T-helper 17 cell (primary cell): ENCODE data around the gene CLEC2B. TPM values are rescaled to one million over a fixed set of nuclear protein-coding genes. Genes with fewer than 3 reads are reported as not detected.

Experiments
- ATAC-seq: fragments of 150-1000 bp; cut with Tn5 transposase; 2 replicates; pipeline ENCODE4 v1.10.0; 2021; ENCODE audit warnings: mild to moderate bottlenecking, moderate library complexity
- DNase-seq, 3 donors: peaks; one replicate each; pipeline versions ENCODE4 v3.0.0 to v3.0.0-alpha.2; 2020 to 2021
- H3K9me3 ChIP-seq: one replicate; pipeline ENCODE4 v1.7.0; 2013; ENCODE audit warnings: low read length, mild to moderate bottlenecking; ENCODE audit not compliant: control insufficient read depth, poor library complexity, severe bottlenecking
- H3K27ac Mint-ChIP-seq: one replicate; pipeline ENCODE4 v1.8.0; 2022; ENCODE audit warnings: mild to moderate bottlenecking, moderate library complexity, mixed read lengths
- H3K27me3 Mint-ChIP-seq: one replicate; pipeline ENCODE4 v1.8.0; 2022; ENCODE audit warnings: mixed read lengths
- H3K36me3 Mint-ChIP-seq: one replicate; pipeline ENCODE4 v1.8.0; 2022; ENCODE audit warnings: low read depth, mixed read lengths
- H3K4me1 Mint-ChIP-seq: one replicate; pipeline ENCODE4 v1.8.0; 2022; ENCODE audit warnings: mild to moderate bottlenecking, mixed read lengths
- H3K4me3 Mint-ChIP-seq: one replicate; pipeline ENCODE4 v1.8.0; 2022; ENCODE audit warnings: mild to moderate bottlenecking, moderate library complexity, mixed read lengths
- total RNA-seq, 4 donors: library from RNA in 2 of 4; stranded (reverse) in 2 of 4; gene quantifications; one replicate each; pipeline ENCODE4 v1.2.3 and lab custom pipeline; 2022 to 2026

Gene CLEC2B
- total RNA-seq, 2 donors from 2014 or later: 59.9 to 116 TPM

- no peaks in the 10 kb centered on the region for H3K9me3 ChIP-seq
- ATAC-seq (peak; percentile 29), DNase-seq (no peak)
- Mint-ChIP-seq H3K36me3 (peaks cover 5% of the 10 kb centered on the region), H3K4me3 (peak overlapping the region; percentile 89), H3K27me3 (no peaks in the 10 kb centered on the region), H3K27ac (peak overlapping the region; percentile 100), H3K4me1 (peaks cover 38% of the 10 kb centered on the region)
Observed at GRCh38 chr12:9864913-9865675, 4.1 kb downstream of the CLEC2B start.

GRCh38 chr12:9858135-9858534 is 11.0 kb downstream of the CLEC2B start:
- Mint-ChIP-seq H3K4me3 (no peak overlapping the region), H3K27ac (no peak overlapping the region), H3K36me3 (peaks cover 21% of the 10 kb centered on the region), H3K4me1 (peaks cover 26% of the 10 kb centered on the region), H3K27me3 (no peaks in the 10 kb centered on the region)
- H3K9me3 ChIP-seq: no peaks in the 10 kb centered on the region
- DNase-seq (no peak), ATAC-seq (no peak)

GRCh38 chr12:9856894-9857293 is 12.3 kb downstream of the CLEC2B start:
- H3K4me3 Mint-ChIP-seq: no peak overlapping the region
- peaks cover 25% of the 10 kb centered on the region for H3K36me3 Mint-ChIP-seq
- H3K4me1 Mint-ChIP-seq: peaks cover 21% of the 10 kb centered on the region
- no peak for ATAC-seq
- H3K27ac Mint-ChIP-seq: no peak overlapping the region
- no peaks in the 10 kb centered on the region for H3K9me3 ChIP-seq
- no peaks in the 10 kb centered on the region for H3K27me3 Mint-ChIP-seq
- DNase-seq: no peak

GRCh38 chr12:9856151-9856550 is 13.0 kb downstream of the CLEC2B start:
- no peak for DNase-seq
- Mint-ChIP-seq H3K4me1 (peaks cover 20% of the 10 kb centered on the region), H3K36me3 (peaks cover 25% of the 10 kb centered on the region), H3K4me3 (no peak overlapping the region), H3K27ac (no peak overlapping the region), H3K27me3 (no peaks in the 10 kb centered on the region)
- no peak for ATAC-seq
- no peaks in the 10 kb centered on the region for H3K9me3 ChIP-seq

- ATAC-seq (no peak), DNase-seq (no peak)
- no peaks in the 10 kb centered on the region for H3K9me3 ChIP-seq
- Mint-ChIP-seq H3K36me3 (peaks cover 22% of the 10 kb centered on the region), H3K27ac (no peak overlapping the region), H3K27me3 (no peaks in the 10 kb centered on the region), H3K4me1 (peaks cover 7% of the 10 kb centered on the region), H3K4me3 (no peak overlapping the region)
Observed at GRCh38 chr12:9851927-9852326, 17.2 kb downstream of the CLEC2B start.

GRCh38 chr12:9851050-9851449 is 18.1 kb downstream of the CLEC2B start:
- peaks cover 4% of the 10 kb centered on the region for H3K4me1 Mint-ChIP-seq
- H3K27me3 Mint-ChIP-seq: no peaks in the 10 kb centered on the region
- ATAC-seq: no peak
- H3K9me3 ChIP-seq: no peaks in the 10 kb centered on the region
- no peak for DNase-seq
- H3K27ac Mint-ChIP-seq: no peak overlapping the region
- H3K36me3 Mint-ChIP-seq: peaks cover 19% of the 10 kb centered on the region
- no peak overlapping the region for H3K4me3 Mint-ChIP-seq

GRCh38 chr12:9848899-9849298 is 20.3 kb downstream of the CLEC2B start:
- no peaks in the 10 kb centered on the region for H3K27me3 Mint-ChIP-seq
- H3K36me3 Mint-ChIP-seq: peaks cover 10% of the 10 kb centered on the region
- H3K4me1 Mint-ChIP-seq: no peaks in the 10 kb centered on the region
- H3K9me3 ChIP-seq: no peaks in the 10 kb centered on the region
- DNase-seq (no peak), ATAC-seq (no peak)
- no peak overlapping the region for H3K4me3 Mint-ChIP-seq
- no peak overlapping the region for H3K27ac Mint-ChIP-seq

- Mint-ChIP-seq H3K27ac (no peak overlapping the region), H3K27me3 (no peaks in the 10 kb centered on the region), H3K36me3 (no peaks in the 10 kb centered on the region), H3K4me3 (no peak overlapping the region), H3K4me1 (no peaks in the 10 kb centered on the region)
- ATAC-seq (no peak), DNase-seq (no peak)
- no peaks in the 10 kb centered on the region for H3K9me3 ChIP-seq
Observed at GRCh38 chr12:9843407-9843806, 25.7 kb downstream of the CLEC2B start.

GRCh38 chr12:9831720-9832119 is 37.4 kb downstream of the CLEC2B start:
- H3K4me3 Mint-ChIP-seq: no peak overlapping the region
- ATAC-seq: no peak

GRCh38 chr12:9829982-9830381 is 39.2 kb downstream of the CLEC2B start:
- H3K9me3 ChIP-seq: no peaks in the 10 kb centered on the region
- H3K4me3 Mint-ChIP-seq: no peak overlapping the region
- peaks cover 4% of the 10 kb centered on the region for H3K27me3 Mint-ChIP-seq
- H3K4me1 Mint-ChIP-seq: no peaks in the 10 kb centered on the region
- no peaks in the 10 kb centered on the region for H3K36me3 Mint-ChIP-seq
- DNase-seq: no peak
- no peak for ATAC-seq
- no peak overlapping the region for H3K27ac Mint-ChIP-seq

More at GRCh38 chr12:9831720-9832119, 37.4 kb downstream of the CLEC2B start:
- no peak for DNase-seq
- no peaks in the 10 kb centered on the region for H3K36me3 Mint-ChIP-seq
- H3K27ac Mint-ChIP-seq: no peak overlapping the region
- H3K27me3 Mint-ChIP-seq: peaks cover 4% of the 10 kb centered on the region
- no peaks in the 10 kb centered on the region for H3K4me1 Mint-ChIP-seq
- H3K9me3 ChIP-seq: no peaks in the 10 kb centered on the region

- Mint-ChIP-seq H3K27me3 (peaks cover 7% of the 10 kb centered on the region), H3K4me1 (no peaks in the 10 kb centered on the region), H3K36me3 (no peaks in the 10 kb centered on the region), H3K4me3 (no peak overlapping the region), H3K27ac (no peak overlapping the region)
- no peaks in the 10 kb centered on the region for H3K9me3 ChIP-seq
- ATAC-seq (no peak), DNase-seq (no peak)
Observed at GRCh38 chr12:9829483-9829882, 39.7 kb downstream of the CLEC2B start.

GRCh38 chr12:9827209-9827888 is 41.8 kb downstream of the CLEC2B start, which contains the start of gene KLRF1:
KLRF1 (plus strand) TSS chr12:9827481; CDS start chr12:9827545, 64 bp downstream.
- Mint-ChIP-seq H3K27me3 (peaks cover 15% of the 10 kb centered on the region), H3K27ac (no peak within 1 kb of the TSS), H3K4me1 (no peaks in the 10 kb centered on the region), H3K4me3 (no peak within 1 kb of the TSS), H3K36me3 (peaks cover 2% of the 10 kb centered on the region)
- DNase-seq (no peak), ATAC-seq (no peak)
- H3K9me3 ChIP-seq: no peaks in the 10 kb centered on the region

- no peaks in the 10 kb centered on the region for H3K9me3 ChIP-seq
- Mint-ChIP-seq H3K4me3 (no peak overlapping the region), H3K4me1 (peaks cover 7% of the 10 kb centered on the region), H3K36me3 (peaks cover 2% of the 10 kb centered on the region), H3K27ac (no peak overlapping the region), H3K27me3 (peaks cover 50% of the 10 kb centered on the region)
- DNase-seq (no peak), ATAC-seq (no peak)
Observed at GRCh38 chr12:9820281-9820930, 48.7 kb downstream of the CLEC2B start.
